Stimulated activated naive CD8-positive, alpha-beta T cell treated with anti-CD3 and anti-CD28 coated beads, Interleukin-15, Interleukin-2, amounts not matched to agents 100 U/mL and 50 U/mL, for 24 hours (primary cell): ENCODE measurements around the gene ATP11C.
"Not testable (repeated sequence)": the region's sequence is repeated elsewhere in the genome, so short reads cannot be mapped to it uniquely, and the experiment has no call there.

Experiments used
- ATAC-seq: fragments of 150-1000 bp; cut with Tn5 transposase; one replicate; pipeline ENCODE4 v1.10.0; 2021
- DNase-seq: peaks from one replicate; pipeline ENCODE4 v3.0.0; 2021

ATP11C gene

DNA sequence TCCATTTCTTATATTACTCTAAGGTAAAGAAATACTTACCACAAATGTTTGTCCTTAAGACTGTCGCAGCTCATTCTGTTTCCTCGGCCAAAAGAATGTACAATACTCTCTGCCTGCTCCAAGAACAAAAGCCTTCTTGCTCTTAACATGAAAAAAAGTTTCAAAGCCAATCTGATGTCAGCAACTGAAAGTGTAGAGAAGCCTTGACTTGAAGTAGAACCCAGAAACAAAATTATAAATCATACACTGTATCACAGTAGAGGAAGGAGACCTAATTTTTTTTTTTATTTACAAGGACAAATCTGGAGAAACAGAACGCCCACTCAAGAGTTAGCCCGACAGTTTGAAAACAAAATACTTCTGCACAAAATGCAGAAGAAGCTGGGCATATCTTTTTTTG lies 224.8 kb downstream of the ATP11C start, which contains the start of gene MCF2:
Gene MCF2, minus strand, starts transcription at position 101 of the 400 bp plus-strand sequence. CDS start 56,423 bp downstream, outside the sequence.
- ATAC-seq (no peak), DNase-seq (no peak)

DNA sequence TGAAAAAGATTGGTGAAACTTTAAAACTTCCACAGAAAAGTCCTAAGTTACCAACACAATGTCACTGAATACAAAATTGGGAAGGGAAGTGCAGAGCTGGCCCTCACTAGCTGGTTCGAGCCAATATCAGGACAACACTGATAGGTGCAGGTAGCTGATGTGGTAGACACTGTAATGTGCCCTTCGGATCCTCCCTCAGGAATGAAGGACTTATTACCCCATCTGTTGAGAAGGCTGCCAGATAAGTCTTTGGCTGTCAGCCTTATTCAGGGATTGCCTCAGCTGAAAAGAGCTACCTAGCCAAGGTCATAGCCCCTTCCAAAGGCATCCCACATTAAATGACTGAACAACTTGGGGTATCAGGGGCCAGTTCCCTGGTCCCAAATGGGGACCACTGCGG lies 230.2 kb downstream of the ATP11C start:
- no peak for ATAC-seq

DNA sequence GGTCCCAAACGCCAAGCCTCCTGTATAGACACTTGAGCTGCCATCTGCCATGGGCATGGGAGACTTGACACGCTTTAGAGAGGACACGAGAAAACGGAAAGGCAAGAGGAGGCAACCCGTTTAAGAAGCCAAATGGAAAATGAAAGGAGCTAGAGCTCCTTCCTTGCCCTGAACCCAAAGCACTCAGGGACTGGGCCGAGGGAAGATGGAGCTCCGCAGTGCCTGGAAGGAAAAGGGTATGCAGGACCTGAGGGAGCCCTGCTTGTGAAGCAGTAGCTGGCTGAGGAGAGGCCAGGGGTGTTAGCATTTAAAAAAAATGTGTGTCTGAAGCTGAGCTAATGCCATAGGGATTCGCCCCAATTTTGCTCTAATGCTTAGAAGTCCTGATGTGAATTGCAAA lies 239.9 kb downstream of the ATP11C start:
- DNase-seq (no peak), ATAC-seq (no peak)

More for the DNA sequence above, 230.2 kb downstream of the ATP11C start:
- DNase-seq, result no peak

DNA sequence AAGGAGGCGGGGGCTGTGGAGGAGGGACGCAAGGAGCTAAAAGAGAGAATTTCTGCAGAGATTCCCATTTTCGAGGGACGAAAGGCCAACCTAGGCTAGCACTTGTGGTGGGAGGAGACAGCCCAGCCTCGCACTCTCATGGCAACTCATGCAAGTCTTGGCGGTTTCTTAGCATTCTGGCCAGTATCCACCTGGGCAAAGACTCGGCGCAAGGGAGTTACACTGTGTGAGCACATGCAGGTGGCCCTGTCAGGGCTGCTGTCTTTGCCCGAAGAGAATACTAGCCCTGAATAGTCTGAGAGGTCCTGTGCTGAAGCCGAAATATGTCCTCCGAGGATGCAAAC lies 240.4 kb downstream of the ATP11C start:
- ATAC-seq, result no peak
- no peak for DNase-seq

GRCh38 chrX:139691843-139692505 lies 240.9 kb downstream of the ATP11C start:
- DNase-seq (no peak), ATAC-seq (no peak)

- DNase-seq, result no peak
Measured at GRCh38 chrX:139691493-139691842, 241.4 kb downstream of the ATP11C start.

GRCh38 chrX:139685175-139685574 lies 247.7 kb downstream of the ATP11C start:
- ATAC-seq, result not testable (repeated sequence)

More at GRCh38 chrX:139691493-139691842, 241.4 kb downstream of the ATP11C start:
- no peak for ATAC-seq

GRCh38 chrX:139680356-139680755 lies 252.5 kb downstream of the ATP11C start:
- no peak for DNase-seq
- no peak for ATAC-seq

More at GRCh38 chrX:139685175-139685574, 247.7 kb downstream of the ATP11C start:
- DNase-seq, result not testable (repeated sequence)
